ENCODE measurements around the gene EPB42. TPM values are rescaled to one million over a fixed set of nuclear protein-coding genes. Genes with fewer than 3 reads are reported as not detected.

The EPB42 gene
- polyA plus RNA-seq, 3 donors: 0.08 to 0.13 TPM; not detected in 1

DNA sequence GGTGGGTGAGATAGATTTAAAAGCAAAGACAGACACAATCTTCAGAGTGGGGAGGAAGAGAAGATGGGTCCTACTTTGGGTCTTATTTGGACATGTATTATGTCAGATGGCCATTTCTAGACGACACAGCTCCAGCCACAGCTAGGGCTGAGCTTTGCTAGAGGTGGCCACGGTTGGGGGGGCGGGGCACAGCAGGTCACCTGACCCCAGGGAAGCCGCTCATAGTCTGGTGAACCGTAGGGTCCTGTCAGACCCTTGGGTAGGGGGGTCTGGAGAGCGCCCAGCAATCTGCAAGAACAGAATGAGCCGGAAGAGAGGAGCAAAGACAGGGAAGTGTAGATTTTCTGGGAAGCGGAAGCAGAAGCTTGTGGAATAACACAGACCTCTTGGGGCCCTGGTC is 6.6 kb downstream of the EPB42 start:
- H3K4me3 Mint-ChIP-seq: no peak overlapping the region
- Histone ChIP-seq H3K27me3 (ENCODE audit: control insufficient read depth in 2 of 2, insufficient read depth in 2 of 2, low read length in 2 of 2) (no peaks in the 10 kb centered on the region), H3K4me2 (replicated peaks; ENCODE audit: extremely low read depth, low read length, poor library complexity, severe bottlenecking) (no peak overlapping the region), H4K20me1 (ENCODE audit: insufficient read depth, low read length) (no peaks in the 10 kb centered on the region), H3K79me2 (ENCODE audit: insufficient read depth, low read length) (no peaks in the 10 kb centered on the region), H3K4me1 (ENCODE audit: control insufficient read depth in 1 of 2, insufficient read depth in 2 of 2, low read length in 2 of 2) (no peaks in the 10 kb centered on the region), H3K9me3 (replicated peaks in 1 of 2; ENCODE audit: control insufficient read depth in 1 of 2, insufficient read depth in 1 of 2, low read length in 2 of 2) (no peaks in the 10 kb centered on the region), H3K27ac (ENCODE audit: low read depth in 1 of 2, low read length in 2 of 2) (no peak overlapping the region), H3K36me3 (replicated peaks in 1 of 2; ENCODE audit: control insufficient read depth in 1 of 2, insufficient read depth in 2 of 2, low read length in 2 of 2) (no peaks in the 10 kb centered on the region), H3K9ac (ENCODE audit: insufficient read depth, low read length, poor library complexity, severe bottlenecking) (no peak overlapping the region), H2AFZ (ENCODE audit: insufficient read depth, low read depth, low read length, poor library complexity, severe bottlenecking) (no peak overlapping the region), H3K4me3 (replicated peaks in 1 of 3; ENCODE audit: low read depth in 2 of 3, low read length in 3 of 3) (no peak overlapping the region)
- H3K36me3 Mint-ChIP-seq: no peaks in the 10 kb centered on the region
- TF ChIP-seq CTCF (IDR thresholded peaks at IDR 0.05): no peak
- WGBS (ENCODE audit: insufficient coverage): 90% methylated on average over 7 of the region's 8 CpGs
- intact Hi-C loops (cut with micrococcal nuclease): no loop called here
- H3K27ac Mint-ChIP-seq: no peak overlapping the region
- peaks cover 0 to 7% (median 4%) of the 10 kb centered on the region in 7 donors for H3K9me3 Mint-ChIP-seq
- no peak for DNase-seq
- no peaks in the 10 kb centered on the region for H3K4me1 Mint-ChIP-seq
- peaks cover 5 to 10% (median 9%) of the 10 kb centered on the region in 3 donors for H3K27me3 Mint-ChIP-seq (ENCODE audit: low read depth in 3 of 3)

- H3K4me1 Mint-ChIP-seq: peaks cover 5% of the 10 kb centered on the region
- H3K27me3 ChIP-seq (ENCODE audit: control insufficient read depth in 2 of 2, insufficient read depth in 2 of 2, low read length in 2 of 2): no peaks in the 10 kb centered on the region
- intact Hi-C loops (cut with micrococcal nuclease): no loop called here
- peaks cover 9 to 14% (median 11%) of the 10 kb centered on the region in 3 donors for H3K27me3 Mint-ChIP-seq (ENCODE audit: low read depth in 3 of 3)
- no peak overlapping the region for H3K9ac ChIP-seq (ENCODE audit: insufficient read depth, low read length, poor library complexity, severe bottlenecking)
- H3K36me3 ChIP-seq (replicated peaks in 1 of 2; ENCODE audit: control insufficient read depth in 1 of 2, insufficient read depth in 2 of 2, low read length in 2 of 2): no peaks in the 10 kb centered on the region
- no peak overlapping the region for H3K4me3 ChIP-seq (replicated peaks in 1 of 3; ENCODE audit: low read depth in 2 of 3, low read length in 3 of 3)
- no peaks in the 10 kb centered on the region for H3K4me1 ChIP-seq (ENCODE audit: control insufficient read depth in 1 of 2, insufficient read depth in 2 of 2, low read length in 2 of 2)
- 91% methylated on average over 5 of the region's 5 CpGs for WGBS (ENCODE audit: insufficient coverage)
- DNase-seq: no peak
- no peak overlapping the region for H3K4me3 Mint-ChIP-seq
- no peak overlapping the region for H3K4me2 ChIP-seq (replicated peaks; ENCODE audit: extremely low read depth, low read length, poor library complexity, severe bottlenecking)
- H3K27ac ChIP-seq (ENCODE audit: low read depth in 1 of 2, low read length in 2 of 2): no peak overlapping the region
- no peak for TF ChIP-seq CTCF (IDR thresholded peaks at IDR 0.05)
- no peaks in the 10 kb centered on the region for H3K9me3 ChIP-seq (replicated peaks in 1 of 2; ENCODE audit: control insufficient read depth in 1 of 2, insufficient read depth in 1 of 2, low read length in 2 of 2)
- no peaks in the 10 kb centered on the region for H4K20me1 ChIP-seq (ENCODE audit: insufficient read depth, low read length)
- no peaks in the 10 kb centered on the region for H3K36me3 Mint-ChIP-seq
- no peak overlapping the region for H2AFZ ChIP-seq (ENCODE audit: insufficient read depth, low read depth, low read length, poor library complexity, severe bottlenecking)
- no peaks in the 10 kb centered on the region for H3K79me2 ChIP-seq (ENCODE audit: insufficient read depth, low read length)
- H3K9me3 Mint-ChIP-seq: peaks cover 0 to 7% (median 4%) of the 10 kb centered on the region in 7 donors
- no peak overlapping the region for H3K27ac Mint-ChIP-seq
Observed at GRCh38 chr15:43213466-43213865, 7.4 kb downstream of the EPB42 start.
